Measurements from ENCODE around the gene PDYN.

DNA sequence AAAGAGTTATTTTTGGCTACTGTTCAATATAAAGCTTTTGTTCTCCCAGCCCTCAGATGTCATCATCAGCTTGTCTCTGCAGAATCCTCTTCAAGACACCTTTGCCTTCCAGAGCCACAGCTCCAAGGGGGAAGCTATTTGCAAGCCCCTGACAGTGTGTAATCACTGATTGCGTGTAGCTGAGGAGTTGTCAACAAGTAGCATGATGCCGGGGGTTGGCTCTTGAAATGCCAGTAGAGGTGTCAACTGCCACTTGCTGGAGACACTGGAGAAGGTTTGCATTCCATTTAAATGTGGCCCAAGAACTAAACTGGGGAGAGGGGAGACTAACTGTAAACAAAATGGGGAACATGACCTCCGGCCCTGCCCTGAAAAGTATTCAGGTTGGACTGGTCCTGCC lies 44.3 kb upstream of the PDYN start:
- TF ChIP-seq, protein P1, sequence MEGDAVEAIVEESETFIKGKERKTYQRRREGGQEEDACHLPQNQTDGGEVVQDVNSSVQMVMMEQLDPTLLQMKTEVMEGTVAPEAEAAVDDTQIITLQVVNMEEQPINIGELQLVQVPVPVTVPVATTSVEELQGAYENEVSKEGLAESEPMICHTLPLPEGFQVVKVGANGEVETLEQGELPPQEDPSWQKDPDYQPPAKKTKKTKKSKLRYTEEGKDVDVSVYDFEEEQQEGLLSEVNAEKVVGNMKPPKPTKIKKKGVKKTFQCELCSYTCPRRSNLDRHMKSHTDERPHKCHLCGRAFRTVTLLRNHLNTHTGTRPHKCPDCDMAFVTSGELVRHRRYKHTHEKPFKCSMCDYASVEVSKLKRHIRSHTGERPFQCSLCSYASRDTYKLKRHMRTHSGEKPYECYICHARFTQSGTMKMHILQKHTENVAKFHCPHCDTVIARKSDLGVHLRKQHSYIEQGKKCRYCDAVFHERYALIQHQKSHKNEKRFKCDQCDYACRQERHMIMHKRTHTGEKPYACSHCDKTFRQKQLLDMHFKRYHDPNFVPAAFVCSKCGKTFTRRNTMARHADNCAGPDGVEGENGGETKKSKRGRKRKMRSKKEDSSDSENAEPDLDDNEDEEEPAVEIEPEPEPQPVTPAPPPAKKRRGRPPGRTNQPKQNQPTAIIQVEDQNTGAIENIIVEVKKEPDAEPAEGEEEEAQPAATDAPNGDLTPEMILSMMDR (IDR thresholded peaks at IDR 0.05): no peak
- TF ChIP-seq EZH2 (IDR thresholded peaks at IDR 0.05) (no peak), EZH2phosphoT487 (IDR thresholded peaks at IDR 0.05) (no peak)
